Neuronal stem cell (in vitro differentiated cells): ENCODE data around the gene ENO4.

Experiments
- DNase-seq: peaks from one replicate; pipeline ENCODE4 v3.0.0-alpha.2; 2013; ENCODE audit warnings: low spot score
- H2AFZ ChIP-seq: one replicate; pipeline ENCODE4 v1.6.1; 2013; ENCODE audit warnings: mild to moderate bottlenecking, low read length, inconsistent platforms
- H2AK5ac ChIP-seq: 2 replicates; pipeline ENCODE4 v1.6.1; 2013; ENCODE audit warnings: low read depth, mild to moderate bottlenecking, inconsistent platforms, low read length, moderate library complexity, mixed read lengths
- H2BK120ac ChIP-seq: 2 replicates; pipeline ENCODE4 v1.6.1; 2013; ENCODE audit warnings: low read depth, mild to moderate bottlenecking, inconsistent platforms, low read length, moderate library complexity, mixed read lengths
- H2BK12ac ChIP-seq: one replicate; pipeline ENCODE4 v1.6.1; 2013; ENCODE audit warnings: low read length, inconsistent platforms
- H2BK15ac ChIP-seq: 2 replicates; pipeline ENCODE4 v1.6.1; 2013; ENCODE audit warnings: mild to moderate bottlenecking, low read length, inconsistent platforms, mixed read lengths
- H2BK5ac ChIP-seq: one replicate; pipeline ENCODE4 v1.6.1; 2013; ENCODE audit warnings: inconsistent platforms, mild to moderate bottlenecking, low read length, moderate library complexity
- H3K14ac ChIP-seq: one replicate; pipeline ENCODE4 v1.6.1; 2013; ENCODE audit warnings: low read length, inconsistent platforms
- H3K18ac ChIP-seq: 2 replicates; pipeline ENCODE4 v1.6.1; 2013; ENCODE audit warnings: low read length, inconsistent platforms
- H3K23ac ChIP-seq: 2 replicates; pipeline ENCODE4 v1.6.1; 2013; ENCODE audit warnings: low read depth, mild to moderate bottlenecking, mixed read lengths, low read length, inconsistent platforms; ENCODE audit not compliant: poor library complexity
- H3K27ac ChIP-seq: replicated peaks from 3 replicates; pipeline ENCODE4 v1.5.1; 2013; ENCODE audit warnings: low read length, inconsistent platforms
- H3K27me3 ChIP-seq, 3 experiments: 2 replicates each; pipeline ENCODE4 v1.6.1; 2013; ENCODE audit warnings: low read length in 3 of 3, mild to moderate bottlenecking in 2 of 3, inconsistent platforms in 1 of 3, low read depth in 1 of 3, mixed read lengths in 1 of 3, moderate library complexity in 1 of 3; ENCODE audit not compliant: control insufficient read depth in 3 of 3, insufficient read depth in 3 of 3
- H3K36me3 ChIP-seq, 2 donors: replicated peaks in 1 of 2; 2 replicates each; pipeline ENCODE4 v1.6.1; 2013; ENCODE audit warnings: low read length in 2 of 2; ENCODE audit not compliant: control insufficient read depth in 2 of 2, insufficient read depth in 2 of 2
- H3K4ac ChIP-seq: 2 replicates; pipeline ENCODE4 v1.6.1; 2013; ENCODE audit warnings: inconsistent platforms, mild to moderate bottlenecking, low read length, moderate library complexity
- H3K4me1 ChIP-seq, 2 donors: 1 replicate in 1 of 2; 2 replicates in 1 of 2; pipeline ENCODE4 v1.6.1; 2013; ENCODE audit warnings: low read length in 2 of 2, low read depth in 1 of 2; ENCODE audit not compliant: control insufficient read depth in 2 of 2, insufficient read depth in 1 of 2
- H3K4me2 ChIP-seq: one replicate; pipeline ENCODE4 v1.6.1; 2013; ENCODE audit warnings: mild to moderate bottlenecking, low read length, inconsistent platforms; ENCODE audit not compliant: insufficient read depth, poor library complexity, severe bottlenecking
- H3K4me3 ChIP-seq, 2 donors: 2 replicates each; pipeline ENCODE4 v1.5.1; 2013; ENCODE audit warnings: low read length in 2 of 2, mild to moderate bottlenecking in 2 of 2, inconsistent platforms in 1 of 2, moderate library complexity in 1 of 2
- H3K79me1 ChIP-seq: one replicate; pipeline ENCODE4 v1.6.1; 2013; ENCODE audit warnings: low read depth, mild to moderate bottlenecking, inconsistent platforms, low read length, moderate library complexity
- H3K9ac ChIP-seq: one replicate; pipeline ENCODE4 v1.6.1; 2013; ENCODE audit warnings: mild to moderate bottlenecking, low read depth, low read length, inconsistent platforms; ENCODE audit not compliant: poor library complexity
- H3K9me3 ChIP-seq, 2 donors: replicated peaks in 1 of 2; 2 replicates each; pipeline versions ENCODE3 to v1.6.1; 2013; ENCODE audit warnings: low read length in 2 of 2, mild to moderate bottlenecking in 2 of 2, inconsistent platforms in 1 of 2, low read depth in 1 of 2, mixed read lengths in 1 of 2, moderate library complexity in 1 of 2; ENCODE audit not compliant: control insufficient read depth in 2 of 2, insufficient read depth in 1 of 2
- H4K8ac ChIP-seq: one replicate; pipeline ENCODE4 v1.6.1; 2013; ENCODE audit warnings: low read depth, mild to moderate bottlenecking, inconsistent platforms, low read length, moderate library complexity
- H4K91ac ChIP-seq: one replicate; pipeline ENCODE4 v1.6.1; 2013; ENCODE audit warnings: low read length, low read depth, mild to moderate bottlenecking, inconsistent platforms; ENCODE audit not compliant: poor library complexity
- WGBS, 2 donors: extraction: QIAGEN DNeasy Blood & Tissue Kit; methylation state at CpG; one replicate each; pipeline ENCODE4 v1.1.7; 2013; ENCODE audit warnings: missing lambda C conversion rate in 2 of 2, mixed read lengths in 1 of 2; ENCODE audit not compliant: insufficient read length in 2 of 2, insufficient replicate concordance in 1 of 2; ENCODE audit errors: extremely low coverage in 2 of 2; 5-methylcytosine and 5-hydroxymethylcytosine counted together

ENO4 gene

DNA sequence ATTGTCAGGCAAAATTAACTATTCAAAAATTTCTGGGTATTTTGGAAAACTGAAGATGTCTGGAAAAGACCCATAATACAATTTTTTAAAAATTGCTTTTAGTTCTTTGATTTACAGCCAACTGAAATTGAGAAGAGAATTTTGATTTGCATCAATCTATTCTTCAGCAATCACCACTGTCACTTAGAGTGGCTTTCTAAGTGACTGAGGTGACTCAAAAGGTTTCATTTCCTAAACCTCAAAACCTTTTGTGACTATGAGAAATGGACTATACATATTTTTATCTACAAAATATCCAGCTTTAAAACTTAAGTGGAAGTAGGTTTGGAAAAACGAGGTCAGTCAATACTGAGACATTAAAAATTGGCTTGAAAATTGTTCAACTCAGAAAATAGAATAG, 60.0 kb downstream of the ENO4 start:
- no peaks in the 10 kb centered on the region for H3K36me3 ChIP-seq
- no CpG with 5 or more reads among the region's 1 CpG for WGBS, 2 donors

DNA sequence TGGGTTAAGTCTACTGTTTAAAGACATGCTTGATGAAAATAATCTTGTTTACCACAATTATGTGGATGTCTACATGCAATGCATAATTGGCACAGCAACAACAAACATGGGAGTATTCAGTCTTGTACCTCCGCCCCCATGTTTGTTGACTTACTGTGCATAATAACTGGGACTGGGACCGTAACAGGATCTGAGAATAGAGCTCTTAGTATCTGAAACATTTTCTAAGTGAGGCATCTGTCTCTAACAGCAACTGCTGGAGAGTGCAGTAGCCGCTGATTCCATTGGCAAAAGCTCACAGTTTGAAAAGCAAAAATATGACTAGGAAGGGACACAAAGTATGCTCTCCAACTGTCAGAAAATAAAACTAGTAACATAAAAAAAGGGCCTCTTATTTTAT, 61.6 kb downstream of the ENO4 start:
- Histone ChIP-seq H4K91ac (no peak overlapping the region), H2BK5ac (no peak overlapping the region), H3K79me1 (no peaks in the 10 kb centered on the region), H2AFZ (no peak overlapping the region), H3K9me3 (no peaks in the 10 kb centered on the region), H2BK15ac (no peak overlapping the region), H4K8ac (no peak overlapping the region), H3K27me3 (no peaks in the 10 kb centered on the region), H3K14ac (no peak overlapping the region), H3K36me3 (no peaks in the 10 kb centered on the region), H3K4ac (no peak overlapping the region), H3K4me1 (peaks cover 0 to 3% of the 10 kb centered on the region in 2 donors), H3K9ac (no peak overlapping the region), H3K23ac (no peak overlapping the region), H2AK5ac (no peak overlapping the region), H2BK120ac (no peak overlapping the region), H3K4me2 (no peak overlapping the region), H3K18ac (no peak overlapping the region), H3K4me3 (no peak overlapping the region), H3K27ac (no peak overlapping the region), H2BK12ac (no peak overlapping the region)
- WGBS, 2 donors, result no CpG with 5 or more reads among the region's 3 CpGs
- no peak for DNase-seq

More for the DNA sequence above, 60.0 kb downstream of the ENO4 start:
- Histone ChIP-seq H4K8ac (no peak overlapping the region), H3K4ac (no peak overlapping the region), H4K91ac (no peak overlapping the region), H3K27ac (no peak overlapping the region), H2AK5ac (no peak overlapping the region), H2BK12ac (no peak overlapping the region), H2BK15ac (no peak overlapping the region), H2AFZ (no peak overlapping the region), H3K4me2 (no peak overlapping the region), H3K4me3 (no peak overlapping the region), H2BK120ac (no peak overlapping the region), H3K9ac (no peak overlapping the region), H3K4me1 (peaks cover 0 to 3% of the 10 kb centered on the region in 2 donors), H3K18ac (no peak overlapping the region), H3K27me3 (no peaks in the 10 kb centered on the region), H3K14ac (no peak overlapping the region), H3K23ac (no peak overlapping the region), H2BK5ac (no peak overlapping the region), H3K9me3 (no peaks in the 10 kb centered on the region), H3K79me1 (no peaks in the 10 kb centered on the region)
- DNase-seq, result no peak

DNA sequence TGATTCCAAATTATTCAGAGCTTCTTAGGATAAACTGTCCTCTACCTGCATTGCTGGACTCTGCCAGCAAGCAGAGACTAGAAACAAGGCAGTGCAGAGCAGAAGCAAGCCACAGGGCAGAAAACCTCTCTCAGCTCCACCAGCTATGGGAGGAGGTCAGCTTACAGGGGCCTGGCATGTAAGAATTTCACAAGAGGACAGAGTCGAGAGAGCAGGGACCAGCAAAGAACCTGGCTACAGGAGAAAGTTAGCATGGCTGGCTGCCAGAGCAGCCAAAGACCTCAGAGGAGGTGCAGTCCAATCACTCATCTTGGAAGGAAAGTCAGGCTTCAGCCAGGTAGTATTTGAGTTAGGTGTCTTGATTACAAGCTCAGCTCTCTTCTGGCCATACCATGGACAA, 62.9 kb downstream of the ENO4 start:
- Histone ChIP-seq H2AFZ (no peak overlapping the region), H2BK5ac (no peak overlapping the region), H2BK15ac (no peak overlapping the region), H3K9me3 (no peaks in the 10 kb centered on the region), H3K18ac (no peak overlapping the region), H3K79me1 (no peaks in the 10 kb centered on the region), H3K4ac (no peak overlapping the region), H2BK12ac (no peak overlapping the region), H3K4me2 (no peak overlapping the region), H3K27me3 (no peaks in the 10 kb centered on the region), H3K36me3 (no peaks in the 10 kb centered on the region), H3K4me1 (peaks cover 0 to 3% of the 10 kb centered on the region in 2 donors), H3K23ac (no peak overlapping the region), H3K4me3 (no peak overlapping the region), H3K9ac (no peak overlapping the region), H3K27ac (no peak overlapping the region), H2AK5ac (no peak overlapping the region), H4K91ac (no peak overlapping the region), H4K8ac (no peak overlapping the region), H3K14ac (no peak overlapping the region), H2BK120ac (no peak overlapping the region)
- no peak for DNase-seq
- no CpG with 5 or more reads among the region's 1 CpG for WGBS, 2 donors

DNA sequence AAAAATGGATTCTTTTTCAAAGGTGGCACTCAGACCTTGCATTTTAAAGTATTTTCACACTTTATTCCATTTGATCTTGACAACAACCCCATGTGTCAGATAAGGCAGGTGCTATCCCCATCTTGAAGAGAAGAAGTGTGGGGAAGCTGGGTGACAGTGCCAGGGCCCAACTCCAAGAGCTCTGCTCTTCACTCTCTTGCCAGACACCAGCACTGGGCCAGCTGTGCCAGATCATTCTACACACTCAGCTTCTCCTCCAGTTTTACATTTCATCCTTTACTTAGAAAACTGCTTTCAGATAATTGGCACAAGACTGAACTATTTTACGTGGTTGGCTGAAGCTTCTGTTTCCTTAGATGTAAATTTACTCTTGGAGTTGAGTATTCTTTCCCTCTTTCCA, 64.4 kb downstream of the ENO4 start:
- H2BK5ac ChIP-seq, result no peak overlapping the region
- H2AK5ac ChIP-seq, result no peak overlapping the region
- no peak overlapping the region for H4K8ac ChIP-seq
- H3K27ac ChIP-seq, result no peak overlapping the region
- no peaks in the 10 kb centered on the region for H3K27me3 ChIP-seq
- H3K4me3 ChIP-seq, result no peak overlapping the region
- peaks cover 0 to 3% of the 10 kb centered on the region in 2 donors for H3K4me1 ChIP-seq
- no peak overlapping the region for H3K23ac ChIP-seq
- no peak overlapping the region for H2BK12ac ChIP-seq
- H3K36me3 ChIP-seq, result no peaks in the 10 kb centered on the region
- H2BK15ac ChIP-seq, result no peak overlapping the region
- no peak overlapping the region for H2BK120ac ChIP-seq
- no peaks in the 10 kb centered on the region for H3K9me3 ChIP-seq
- no peak overlapping the region for H2AFZ ChIP-seq
- H3K18ac ChIP-seq, result no peak overlapping the region
- no peak overlapping the region for H4K91ac ChIP-seq
- H3K79me1 ChIP-seq, result no peaks in the 10 kb centered on the region
- no peak overlapping the region for H3K4ac ChIP-seq
- no peak overlapping the region for H3K14ac ChIP-seq
- H3K9ac ChIP-seq, result no peak overlapping the region
- no CpG with 5 or more reads among the region's 1 CpG for whole genome bisulfite sequencing, 2 donors
- no peak overlapping the region for H3K4me2 ChIP-seq
- DNase-seq, result no peak
